Mammary epithelial cell (primary cell): ENCODE data around the gene EHD4.

Experiments
- EZH2 ChIP-seq: IDR thresholded peaks from 2 replicates; pipeline ENCODE4 v1.6.1; 2012; ENCODE audit warnings: low read length, inconsistent platforms, borderline replicate concordance
- TF ChIP-seq, protein P1 (sequence below), 2 donors: IDR thresholded peaks in 1 of 2; conservative IDR thresholded peaks in 1 of 2; 2 replicates each; pipeline ENCODE4 v1.5.1; 2011 to 2012; ENCODE audit warnings: inconsistent platforms in 2 of 2, low read length in 2 of 2, mild to moderate bottlenecking in 2 of 2, control low read depth in 1 of 2, low read depth in 1 of 2; ENCODE audit not compliant: insufficient read depth in 1 of 2; ENCODE audit errors: extremely low read depth in 1 of 2

DNA sequence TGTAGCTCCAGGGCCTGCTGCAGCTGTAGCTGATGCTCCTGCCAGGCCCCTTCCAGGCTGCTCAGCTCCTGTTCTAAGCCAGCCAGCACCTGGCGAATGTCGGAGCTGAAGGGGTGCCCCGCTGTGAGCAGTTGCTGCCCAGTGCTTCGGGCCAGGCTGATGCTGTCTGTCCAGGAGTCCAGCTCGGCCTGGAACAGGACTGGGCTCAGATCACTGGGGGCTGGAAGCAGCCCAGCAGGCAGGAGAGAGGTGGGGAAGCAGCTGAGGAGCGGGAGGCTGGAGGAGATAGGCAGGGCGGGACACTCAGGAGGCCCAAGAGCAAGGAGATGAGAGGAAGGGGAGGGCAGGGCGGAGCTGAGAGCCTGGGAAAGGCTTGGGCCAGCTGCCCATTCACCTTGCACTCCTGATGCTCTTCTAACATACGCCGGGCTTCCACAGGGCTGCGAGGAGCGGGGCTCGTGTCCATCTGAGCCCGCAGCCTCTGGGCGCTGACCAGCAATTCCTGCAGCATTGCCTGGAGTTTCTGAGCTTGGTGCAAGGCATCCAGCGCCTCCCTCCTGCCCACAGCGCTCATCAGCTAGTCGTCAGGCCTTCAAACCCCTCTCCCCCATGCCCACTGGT is 110.5 kb downstream of the EHD4 start:
- TF ChIP-seq, protein P1, sequence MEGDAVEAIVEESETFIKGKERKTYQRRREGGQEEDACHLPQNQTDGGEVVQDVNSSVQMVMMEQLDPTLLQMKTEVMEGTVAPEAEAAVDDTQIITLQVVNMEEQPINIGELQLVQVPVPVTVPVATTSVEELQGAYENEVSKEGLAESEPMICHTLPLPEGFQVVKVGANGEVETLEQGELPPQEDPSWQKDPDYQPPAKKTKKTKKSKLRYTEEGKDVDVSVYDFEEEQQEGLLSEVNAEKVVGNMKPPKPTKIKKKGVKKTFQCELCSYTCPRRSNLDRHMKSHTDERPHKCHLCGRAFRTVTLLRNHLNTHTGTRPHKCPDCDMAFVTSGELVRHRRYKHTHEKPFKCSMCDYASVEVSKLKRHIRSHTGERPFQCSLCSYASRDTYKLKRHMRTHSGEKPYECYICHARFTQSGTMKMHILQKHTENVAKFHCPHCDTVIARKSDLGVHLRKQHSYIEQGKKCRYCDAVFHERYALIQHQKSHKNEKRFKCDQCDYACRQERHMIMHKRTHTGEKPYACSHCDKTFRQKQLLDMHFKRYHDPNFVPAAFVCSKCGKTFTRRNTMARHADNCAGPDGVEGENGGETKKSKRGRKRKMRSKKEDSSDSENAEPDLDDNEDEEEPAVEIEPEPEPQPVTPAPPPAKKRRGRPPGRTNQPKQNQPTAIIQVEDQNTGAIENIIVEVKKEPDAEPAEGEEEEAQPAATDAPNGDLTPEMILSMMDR (conservative IDR thresholded peaks at IDR 0.05 in 1 of 2, IDR thresholded peaks at IDR 0.05 in 1 of 2; ENCODE audit: extremely low read depth in 1 of 2, insufficient read depth in 1 of 2, low read depth in 1 of 2, low read length in 2 of 2), result no peak
- no peak for TF ChIP-seq EZH2
